ENCODE measurements around the gene PDZD8.

The PDZD8 gene

GRCh38 chr10:117398029-117398428 lies 22.8 kb upstream of the PDZD8 start:
- no peak for DNase-seq

- DNase-seq = no peak
Measured at GRCh38 chr10:117391436-117392205, 16.4 kb upstream of the PDZD8 start.

- DNase-seq = no peak
Measured at GRCh38 chr10:117390420-117390819, 15.2 kb upstream of the PDZD8 start.

- no peak for DNase-seq
Measured at GRCh38 chr10:117386805-117387204, 11.6 kb upstream of the PDZD8 start.

- DNase-seq = no peak
Measured at GRCh38 chr10:117382861-117383260, 7.6 kb upstream of the PDZD8 start.

GRCh38 chr10:117374506-117375359 lies 507 bp downstream of the PDZD8 start:
- peak; percentile 79 for DNase-seq

GRCh38 chr10:117373823-117374505 lies 1.3 kb downstream of the PDZD8 start:
- peak; percentile 57 for DNase-seq

GRCh38 chr10:117370205-117370604 lies 5.0 kb downstream of the PDZD8 start:
- no peak for DNase-seq

- no peak for DNase-seq
Measured at GRCh38 chr10:117367718-117368117, 7.5 kb downstream of the PDZD8 start.

- DNase-seq = no peak
Measured at GRCh38 chr10:117366741-117367140, 8.5 kb downstream of the PDZD8 start.

GRCh38 chr10:117365612-117366011 lies 9.6 kb downstream of the PDZD8 start:
- DNase-seq = peak; percentile 54

GRCh38 chr10:117364110-117364960 lies 10.9 kb downstream of the PDZD8 start:
- no peak for DNase-seq

GRCh38 chr10:117363028-117363427 lies 12.2 kb downstream of the PDZD8 start:
- DNase-seq = peak; percentile 29

- no peak for DNase-seq
Measured at GRCh38 chr10:117362313-117362712, 12.9 kb downstream of the PDZD8 start.

- peak; percentile 33 for DNase-seq
Measured at GRCh38 chr10:117360994-117361667, 14.1 kb downstream of the PDZD8 start.

GRCh38 chr10:117360016-117360415 lies 15.2 kb downstream of the PDZD8 start:
- peak; percentile 52 for DNase-seq

GRCh38 chr10:117355072-117355471 lies 20.2 kb downstream of the PDZD8 start:
- no peak for DNase-seq

GRCh38 chr10:117353684-117354083 lies 21.6 kb downstream of the PDZD8 start:
- no peak for DNase-seq

- no peak for DNase-seq
Measured at GRCh38 chr10:117352724-117353123, 22.5 kb downstream of the PDZD8 start.

- DNase-seq = no peak
Measured at GRCh38 chr10:117351996-117352395, 23.2 kb downstream of the PDZD8 start.

- DNase-seq = no peak
Measured at GRCh38 chr10:117351558-117351957, 23.7 kb downstream of the PDZD8 start.

- DNase-seq = no peak
Measured at GRCh38 chr10:117350909-117351308, 24.3 kb downstream of the PDZD8 start.
